ENCODE results near the gene PHRF1.

- TF ChIP-seq CTCF (IDR thresholded peaks at IDR 0.05; ENCODE audit: low read depth, low read length, missing input control) (no peak), GABPA (IDR thresholded peaks at IDR 0.05 in 1 of 2, conservative IDR thresholded peaks at IDR 0.05 in 1 of 2) (no peak), ZBTB33 (IDR thresholded peaks at IDR 0.05) (no peak), MAX (IDR thresholded peaks at IDR 0.05) (no peak), EGR1 (IDR thresholded peaks at IDR 0.05; ENCODE audit: low read depth in 2 of 2) (no peak), TAF1 (conservative IDR thresholded peaks at IDR 0.05) (no peak)
Measured at GRCh38 chr11:581752-582151, 5.5 kb downstream of the PHRF1 start.
